Measurements from ENCODE around the gene SH2D7.

SH2D7 gene

DNA sequence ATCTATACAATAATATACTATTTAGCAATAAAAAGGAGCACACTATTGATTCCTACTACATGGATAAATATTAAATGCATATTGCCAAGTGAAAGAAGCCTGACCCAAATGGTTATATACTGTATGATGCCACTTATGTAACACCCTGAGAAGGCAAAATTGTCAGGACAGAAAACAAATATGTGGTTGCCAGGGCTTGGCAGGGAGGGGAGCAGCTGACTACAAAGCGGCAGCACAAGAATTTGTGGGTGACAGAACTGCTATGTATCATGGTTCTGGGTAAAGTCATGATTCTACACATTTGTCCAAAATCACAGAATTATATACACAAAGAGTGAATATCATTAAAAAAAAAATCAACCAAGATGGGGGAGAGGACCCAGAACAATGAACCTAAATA, 37.4 kb upstream of the SH2D7 start:
- TF ChIP-seq, protein P1, sequence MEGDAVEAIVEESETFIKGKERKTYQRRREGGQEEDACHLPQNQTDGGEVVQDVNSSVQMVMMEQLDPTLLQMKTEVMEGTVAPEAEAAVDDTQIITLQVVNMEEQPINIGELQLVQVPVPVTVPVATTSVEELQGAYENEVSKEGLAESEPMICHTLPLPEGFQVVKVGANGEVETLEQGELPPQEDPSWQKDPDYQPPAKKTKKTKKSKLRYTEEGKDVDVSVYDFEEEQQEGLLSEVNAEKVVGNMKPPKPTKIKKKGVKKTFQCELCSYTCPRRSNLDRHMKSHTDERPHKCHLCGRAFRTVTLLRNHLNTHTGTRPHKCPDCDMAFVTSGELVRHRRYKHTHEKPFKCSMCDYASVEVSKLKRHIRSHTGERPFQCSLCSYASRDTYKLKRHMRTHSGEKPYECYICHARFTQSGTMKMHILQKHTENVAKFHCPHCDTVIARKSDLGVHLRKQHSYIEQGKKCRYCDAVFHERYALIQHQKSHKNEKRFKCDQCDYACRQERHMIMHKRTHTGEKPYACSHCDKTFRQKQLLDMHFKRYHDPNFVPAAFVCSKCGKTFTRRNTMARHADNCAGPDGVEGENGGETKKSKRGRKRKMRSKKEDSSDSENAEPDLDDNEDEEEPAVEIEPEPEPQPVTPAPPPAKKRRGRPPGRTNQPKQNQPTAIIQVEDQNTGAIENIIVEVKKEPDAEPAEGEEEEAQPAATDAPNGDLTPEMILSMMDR (IDR thresholded peaks at IDR 0.05), result no peak
- Histone ChIP-seq H3K27ac (no peak overlapping the region), H3K4me3 (no peak overlapping the region)
- no peak for DNase-seq (ENCODE audit: low spot score)

DNA sequence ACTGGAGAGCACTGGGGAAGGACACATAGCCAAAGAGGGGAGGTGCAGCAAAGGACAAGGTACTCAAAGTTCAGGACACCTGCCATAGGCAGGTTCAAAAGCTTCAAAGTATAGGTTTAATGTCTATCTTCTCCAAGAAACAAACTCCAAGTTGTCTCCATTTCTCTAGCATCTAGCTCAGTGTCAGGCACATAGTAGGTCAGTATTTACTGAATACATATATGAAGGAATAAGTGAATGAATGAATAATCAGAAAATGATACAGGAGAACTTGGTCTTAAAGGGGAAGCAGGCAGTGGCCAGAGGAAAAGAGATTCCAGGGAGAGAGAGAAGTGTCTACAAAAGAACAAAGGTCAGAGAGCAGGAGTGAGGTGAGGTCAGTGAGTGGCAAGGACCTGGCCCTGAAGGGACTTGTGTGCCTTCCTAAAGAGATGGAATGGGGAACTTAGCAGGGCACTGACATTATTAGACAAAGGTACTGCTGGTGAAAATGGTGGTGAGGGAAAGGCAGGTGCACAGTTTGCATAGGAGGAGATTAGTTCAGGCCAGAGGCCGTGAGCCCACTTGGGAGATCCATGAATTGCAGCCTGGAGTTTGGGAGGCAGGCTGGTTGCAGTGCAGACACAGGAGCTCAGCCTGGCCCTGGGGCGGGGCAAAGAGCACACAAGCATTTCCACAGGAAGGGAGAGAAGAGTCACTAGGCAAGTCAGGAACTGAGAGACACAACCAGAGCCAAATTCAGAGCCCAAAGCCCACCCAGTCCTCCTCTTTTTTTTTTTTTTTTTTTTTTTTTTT, 36.2 kb upstream of the SH2D7 start:
- peak overlapping the region in 1 of 2 donors; percentile 64 for H3K27ac ChIP-seq
- DNase-seq (ENCODE audit: low spot score), result peak; percentile 74
- H3K4me3 ChIP-seq, result no peak overlapping the region
- TF ChIP-seq, protein P1 (IDR thresholded peaks at IDR 0.05), result no peak

- Histone ChIP-seq H3K4me3 (peak overlapping the region; percentile 31), H3K27ac (peak overlapping the region in 1 of 2 donors; percentile 86)
- peak; percentile 69 for DNase-seq (ENCODE audit: low spot score)
- TF ChIP-seq, protein P1 (IDR thresholded peaks at IDR 0.05), result no peak
These were observed 35.6 kb upstream of the SH2D7 start for GRCh38 chr15:78056714-78057269.

- DNase-seq (ENCODE audit: low spot score), result no peak
- no peak overlapping the region for H3K4me3 ChIP-seq
These were observed 34.6 kb upstream of the SH2D7 start for GRCh38 chr15:78057803-78058202.

GRCh38 chr15:78058401-78058935, 33.9 kb upstream of the SH2D7 start:
- Histone ChIP-seq H3K27ac (peak overlapping the region in 1 of 2 donors; percentile 65), H3K4me3 (no peak overlapping the region)
- DNase-seq (ENCODE audit: low spot score), result no peak
- TF ChIP-seq, protein P1 (IDR thresholded peaks at IDR 0.05), result no peak

More at GRCh38 chr15:78057803-78058202, 34.6 kb upstream of the SH2D7 start:
- TF ChIP-seq, protein P1 (IDR thresholded peaks at IDR 0.05), result no peak
- H3K27ac ChIP-seq, result peak overlapping the region; percentile 17 to 27

GRCh38 chr15:78059110-78059839, 33.1 kb upstream of the SH2D7 start:
- DNase-seq (ENCODE audit: low spot score), result no peak
- TF ChIP-seq, protein P1 (IDR thresholded peaks at IDR 0.05), result no peak
- H3K4me3 ChIP-seq, result no peak overlapping the region
- H3K27ac ChIP-seq, result peak overlapping the region in 1 of 2 donors; percentile 65
